Measurements from ENCODE around the gene ARHGAP5. TPM values are rescaled to one million over a fixed set of nuclear protein-coding genes. Genes with fewer than 3 reads are reported as not detected.

The ARHGAP5 gene, protein sequence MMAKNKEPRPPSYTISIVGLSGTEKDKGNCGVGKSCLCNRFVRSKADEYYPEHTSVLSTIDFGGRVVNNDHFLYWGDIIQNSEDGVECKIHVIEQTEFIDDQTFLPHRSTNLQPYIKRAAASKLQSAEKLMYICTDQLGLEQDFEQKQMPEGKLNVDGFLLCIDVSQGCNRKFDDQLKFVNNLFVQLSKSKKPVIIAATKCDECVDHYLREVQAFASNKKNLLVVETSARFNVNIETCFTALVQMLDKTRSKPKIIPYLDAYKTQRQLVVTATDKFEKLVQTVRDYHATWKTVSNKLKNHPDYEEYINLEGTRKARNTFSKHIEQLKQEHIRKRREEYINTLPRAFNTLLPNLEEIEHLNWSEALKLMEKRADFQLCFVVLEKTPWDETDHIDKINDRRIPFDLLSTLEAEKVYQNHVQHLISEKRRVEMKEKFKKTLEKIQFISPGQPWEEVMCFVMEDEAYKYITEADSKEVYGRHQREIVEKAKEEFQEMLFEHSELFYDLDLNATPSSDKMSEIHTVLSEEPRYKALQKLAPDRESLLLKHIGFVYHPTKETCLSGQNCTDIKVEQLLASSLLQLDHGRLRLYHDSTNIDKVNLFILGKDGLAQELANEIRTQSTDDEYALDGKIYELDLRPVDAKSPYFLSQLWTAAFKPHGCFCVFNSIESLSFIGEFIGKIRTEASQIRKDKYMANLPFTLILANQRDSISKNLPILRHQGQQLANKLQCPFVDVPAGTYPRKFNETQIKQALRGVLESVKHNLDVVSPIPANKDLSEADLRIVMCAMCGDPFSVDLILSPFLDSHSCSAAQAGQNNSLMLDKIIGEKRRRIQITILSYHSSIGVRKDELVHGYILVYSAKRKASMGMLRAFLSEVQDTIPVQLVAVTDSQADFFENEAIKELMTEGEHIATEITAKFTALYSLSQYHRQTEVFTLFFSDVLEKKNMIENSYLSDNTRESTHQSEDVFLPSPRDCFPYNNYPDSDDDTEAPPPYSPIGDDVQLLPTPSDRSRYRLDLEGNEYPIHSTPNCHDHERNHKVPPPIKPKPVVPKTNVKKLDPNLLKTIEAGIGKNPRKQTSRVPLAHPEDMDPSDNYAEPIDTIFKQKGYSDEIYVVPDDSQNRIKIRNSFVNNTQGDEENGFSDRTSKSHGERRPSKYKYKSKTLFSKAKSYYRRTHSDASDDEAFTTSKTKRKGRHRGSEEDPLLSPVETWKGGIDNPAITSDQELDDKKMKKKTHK (N-terminal part only)
- 100 TPM in 2 replicates for total RNA-seq (2022)
- percentile 95 among the genes with signal in this experiment for Bru-seq, nascent RNA
- percentile 95 among the genes with signal in this experiment for BruChase-seq, experiment 1, labeled RNA remaining after a 6-hour chase
- BruChase-seq, experiment 2, labeled RNA remaining after a 2-hour chase: percentile 96 among the genes with signal in this experiment
- long read RNA-seq, full-length matches to known transcripts: 19 of 52 reads
- long read RNA-seq, partial matches to known transcripts: 19 of 52 reads
- long read RNA-seq, other reads (novel, unspliced or antisense): 14 of 52 reads

DNA sequence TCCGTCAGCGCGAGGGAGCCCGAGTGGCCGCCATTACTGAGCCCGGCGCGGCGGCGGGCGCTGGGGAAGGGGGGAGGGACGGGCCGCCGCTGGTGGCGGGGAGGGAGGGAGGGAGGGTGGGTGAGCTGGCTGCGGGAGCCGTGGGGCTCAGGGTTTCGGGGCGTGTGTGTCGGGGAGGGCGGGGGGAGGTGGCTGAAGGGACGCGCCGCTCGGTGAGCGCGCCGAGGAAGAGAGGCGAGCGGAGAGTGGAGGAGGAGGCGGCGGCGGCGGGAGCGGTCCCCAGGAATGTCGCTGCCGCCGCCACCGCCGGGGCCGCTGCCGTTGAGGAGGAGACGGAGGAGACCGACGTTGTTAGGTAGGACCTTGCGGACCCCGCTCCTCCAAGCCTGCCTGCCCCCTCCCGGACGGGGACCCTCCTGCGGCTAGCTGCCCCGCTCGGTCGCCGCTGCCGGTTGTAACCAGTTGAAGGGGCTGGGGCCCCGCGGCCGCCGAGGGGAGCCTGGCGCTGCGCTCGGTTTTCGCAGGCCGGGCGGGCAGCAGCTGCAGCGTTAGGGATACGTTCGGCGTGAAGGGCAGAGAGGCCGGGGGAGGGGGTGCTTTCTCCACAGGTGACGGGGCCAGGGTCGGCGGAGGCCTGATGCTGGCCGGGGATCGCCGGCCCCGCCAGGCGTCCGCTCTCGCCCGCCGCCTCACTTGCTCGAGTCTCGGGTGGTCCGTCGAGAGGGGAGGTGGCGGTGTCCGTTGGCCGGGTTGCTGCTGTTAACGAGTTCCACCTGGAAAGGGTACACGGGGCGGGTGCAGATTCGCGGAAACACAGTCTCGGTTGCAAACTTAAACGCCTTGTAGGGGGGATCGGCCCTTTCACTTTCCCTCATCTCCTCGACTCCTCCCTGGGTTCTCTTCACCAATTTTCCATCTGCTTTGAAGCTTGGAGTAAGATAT, at the start of gene ARHGAP5:
TSS of gene ARHGAP5 (plus strand) at position 224 of the 942 bp plus-strand sequence. CDS start 13,366 bp downstream, outside the sequence.
- ChIA-PET POLR2A (interaction anchor here (0.6 to 4.6 kb wide), 73 partner anchors 9 to 658 kb away, joined by 3 to 107 read pairs (median 4); partner anchors contain the start of genes DTD2, HEATR5A, RNU6-7 and RNU6-8), CTCF (interaction anchor here (0.6 to 1.4 kb wide), 11 partner anchors 72 to 436 kb away, joined by 3 to 6 read pairs (median 4); no protein-coding TSS in a partner anchor)
- Mint-ChIP-seq H3K4me1 (ENCODE audit: insufficient read depth, unreplicated experiment) (peaks cover 31% of the 10 kb centered on the region), H3K27me3 (ENCODE audit: insufficient read depth, unreplicated experiment) (no peaks in the 10 kb centered on the region), H3K27ac (ENCODE audit: low read depth, unreplicated experiment) (peak within 1 kb of the TSS; percentile 96), H3K9me3 (ENCODE audit: unreplicated experiment) (no peaks in the 10 kb centered on the region), H3K36me3 (ENCODE audit: insufficient read depth, unreplicated experiment) (peaks cover 15% of the 10 kb centered on the region), H3K4me3 (ENCODE audit: unreplicated experiment) (peak within 1 kb of the TSS; percentile 98)
- DNase-seq (ENCODE audit: unreplicated experiment): peak; percentile 53
- TF ChIP-seq CTCF (IDR thresholded peaks at IDR 0.05; ENCODE audit: unreplicated experiment): peak; percentile 9
- intact Hi-C loops (cut with micrococcal nuclease): loop anchor here (2.0 to 10.0 kb wide), 4 partner anchors 85 to 623 kb away; partner anchors contain the start of gene DTD2
- no TSS peak for BruUV-seq (replicated peaks)

GRCh38 chr14:32028599-32028998, 48.5 kb upstream of the ARHGAP5 start:
- peak; percentile 54 for DNase-seq (ENCODE audit: unreplicated experiment)

More at GRCh38 chr14:32028599-32028998, 48.5 kb upstream of the ARHGAP5 start:
- Mint-ChIP-seq H3K4me3 (ENCODE audit: unreplicated experiment) (no peak overlapping the region), H3K27me3 (ENCODE audit: insufficient read depth, unreplicated experiment) (no peaks in the 10 kb centered on the region), H3K9me3 (ENCODE audit: unreplicated experiment) (no peaks in the 10 kb centered on the region), H3K4me1 (ENCODE audit: insufficient read depth, unreplicated experiment) (peaks cover 28% of the 10 kb centered on the region), H3K36me3 (ENCODE audit: insufficient read depth, unreplicated experiment) (no peaks in the 10 kb centered on the region), H3K27ac (ENCODE audit: low read depth, unreplicated experiment) (peak overlapping the region; percentile 90)
- ChIA-PET CTCF (interaction anchor here (0.6 to 1.5 kb wide), 5 partner anchors 44 to 546 kb away, joined by 3 to 4 read pairs (median 3); no protein-coding TSS in a partner anchor), POLR2A (interaction anchor here (0.6 to 2.7 kb wide), 5 partner anchors 17 to 224 kb away, joined by 3 to 10 read pairs (median 4); partner anchors contain the start of gene ARHGAP5)
- no peak for TF ChIP-seq CTCF (IDR thresholded peaks at IDR 0.05; ENCODE audit: unreplicated experiment)
- intact Hi-C loops (cut with micrococcal nuclease): no loop called here
- no TSS peak for BruUV-seq (replicated peaks)
